IgD-negative memory B cell (primary cell): ENCODE measurements around the gene SZT2. TPM values are rescaled to one million over a fixed set of nuclear protein-coding genes. Genes with fewer than 3 reads are reported as not detected.

ENCODE experiments used
- H3K27ac Mint-ChIP-seq, 3 donors: one replicate each; pipeline ENCODE4 v1.8.0; 2020 to 2022; ENCODE audit warnings: mild to moderate bottlenecking in 3 of 3, mixed read lengths in 3 of 3, moderate library complexity in 1 of 3
- H3K27me3 Mint-ChIP-seq: one replicate; pipeline ENCODE4 v1.8.0; 2021; ENCODE audit warnings: mixed read lengths
- H3K36me3 Mint-ChIP-seq: one replicate; pipeline ENCODE4 v1.8.0; 2020; ENCODE audit warnings: mild to moderate bottlenecking, mixed read lengths
- H3K4me1 Mint-ChIP-seq, 3 donors: one replicate each; pipeline ENCODE4 v1.8.0; 2020 to 2022; ENCODE audit warnings: mixed read lengths in 3 of 3, mild to moderate bottlenecking in 1 of 3
- H3K4me3 Mint-ChIP-seq, 4 donors: one replicate each; pipeline ENCODE4 v1.8.0; 2020 to 2022; ENCODE audit warnings: mild to moderate bottlenecking in 4 of 4, mixed read lengths in 4 of 4, moderate library complexity in 3 of 4
- H3K9me3 Mint-ChIP-seq, 3 donors: one replicate each; pipeline ENCODE4 v1.8.0; 2020 to 2021; ENCODE audit warnings: mixed read lengths in 3 of 3, mild to moderate bottlenecking in 1 of 3
- polyA plus RNA-seq: library from polyadenylated mRNA; unstranded; fragments of 300-500 nt; fragmentation: Illumina TruSeq; gene quantifications from one replicate; pipeline ENCODE4 v1.2.3, GENCODE V29; 2021

SZT2 gene
- polyA plus RNA-seq, 1 donor from 2014 or later, result 8.0 TPM

DNA sequence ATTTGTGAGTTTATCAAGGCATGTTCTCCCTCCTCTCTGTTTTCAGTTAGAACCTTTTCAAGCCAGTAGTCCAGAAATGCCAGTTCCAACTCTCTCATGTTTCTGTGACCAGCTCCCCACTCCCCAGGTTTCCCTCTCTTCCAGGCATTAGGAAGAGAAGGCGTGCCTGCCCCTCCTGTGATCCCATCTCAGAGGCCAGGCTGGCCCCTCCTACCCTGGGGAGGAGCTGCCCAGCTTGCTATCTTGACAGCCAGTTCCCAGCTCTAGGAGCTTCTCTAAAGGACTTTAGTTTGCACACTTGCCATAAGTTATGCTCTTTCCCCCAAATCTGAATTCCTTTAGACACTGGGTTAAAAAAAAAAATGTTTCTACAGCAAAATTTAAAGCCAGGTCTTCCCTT, 55.1 kb downstream of the SZT2 start:
- no peaks in the 10 kb centered on the region for H3K4me1 Mint-ChIP-seq
- H3K27ac Mint-ChIP-seq, result no peak overlapping the region
- H3K36me3 Mint-ChIP-seq, result peaks cover 4% of the 10 kb centered on the region
- H3K4me3 Mint-ChIP-seq, result no peak overlapping the region
- H3K27me3 Mint-ChIP-seq, result no peaks in the 10 kb centered on the region
- no peaks in the 10 kb centered on the region for H3K9me3 Mint-ChIP-seq

DNA sequence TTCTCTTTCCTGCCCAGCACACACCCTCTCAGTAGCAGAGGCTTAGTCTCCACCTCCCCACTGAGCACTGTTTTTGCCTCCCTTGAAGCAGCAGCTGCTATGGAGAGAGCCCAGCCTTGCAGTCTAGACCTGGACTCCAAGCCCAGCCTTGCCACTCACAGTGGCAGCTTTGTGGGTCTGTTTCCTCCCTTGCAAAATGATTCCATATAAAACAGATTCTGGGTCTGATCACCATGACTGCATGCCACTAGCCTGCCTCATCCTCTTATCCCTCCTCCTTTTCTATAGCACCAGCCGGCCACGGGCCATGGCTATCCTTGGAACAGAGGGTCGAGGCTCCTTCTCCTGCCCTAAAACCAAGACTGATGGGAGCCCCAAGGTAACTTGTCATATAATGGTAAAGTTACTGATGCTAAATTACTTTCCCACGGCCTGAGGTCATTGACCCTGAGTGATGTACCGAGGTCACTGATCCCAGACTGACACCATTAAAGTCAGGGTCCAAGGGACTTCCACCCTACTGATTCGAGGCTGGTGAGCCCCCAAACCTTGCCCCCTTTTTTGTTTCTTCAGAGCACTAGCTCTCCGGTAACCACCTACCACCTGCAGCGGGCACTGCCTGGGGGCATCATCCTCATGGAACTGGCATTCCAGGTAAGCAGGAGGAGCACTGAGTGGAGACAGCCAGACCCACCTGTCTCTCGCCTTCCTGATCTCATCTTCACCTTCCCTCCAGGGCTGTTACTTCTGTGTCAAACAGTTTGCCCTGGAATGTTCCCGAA, 56.1 kb downstream of the SZT2 start:
- H3K36me3 Mint-ChIP-seq, result peaks cover 4% of the 10 kb centered on the region
- no peaks in the 10 kb centered on the region for H3K9me3 Mint-ChIP-seq
- no peaks in the 10 kb centered on the region for H3K27me3 Mint-ChIP-seq
- H3K4me3 Mint-ChIP-seq, result no peak overlapping the region
- H3K4me1 Mint-ChIP-seq, result no peaks in the 10 kb centered on the region
- H3K27ac Mint-ChIP-seq, result peak overlapping the region in 1 of 3 donors; percentile 81

DNA sequence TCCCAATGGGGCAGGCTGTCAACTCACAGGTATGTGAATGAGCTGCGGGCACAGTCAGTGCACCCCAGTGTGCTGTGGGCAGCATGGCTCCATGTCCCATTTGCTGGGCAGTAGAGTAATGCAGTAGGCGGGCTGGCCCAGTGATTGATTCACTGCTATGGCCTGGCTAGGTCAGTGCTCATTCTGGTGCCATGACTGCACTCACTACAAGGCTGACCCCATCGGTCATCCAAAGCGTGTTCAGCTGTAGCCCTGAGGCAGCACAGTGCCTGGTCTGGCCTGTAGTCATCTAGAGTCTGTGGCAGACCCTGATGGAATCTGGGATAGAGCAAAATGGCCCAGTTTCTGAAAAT, 56.7 kb downstream of the SZT2 start:
- peaks cover 4% of the 10 kb centered on the region for H3K36me3 Mint-ChIP-seq
- no peaks in the 10 kb centered on the region for H3K27me3 Mint-ChIP-seq
- no peak overlapping the region for H3K4me3 Mint-ChIP-seq
- peak overlapping the region in 1 of 3 donors; percentile 81 for H3K27ac Mint-ChIP-seq
- H3K4me1 Mint-ChIP-seq, result no peaks in the 10 kb centered on the region
- no peaks in the 10 kb centered on the region for H3K9me3 Mint-ChIP-seq

DNA sequence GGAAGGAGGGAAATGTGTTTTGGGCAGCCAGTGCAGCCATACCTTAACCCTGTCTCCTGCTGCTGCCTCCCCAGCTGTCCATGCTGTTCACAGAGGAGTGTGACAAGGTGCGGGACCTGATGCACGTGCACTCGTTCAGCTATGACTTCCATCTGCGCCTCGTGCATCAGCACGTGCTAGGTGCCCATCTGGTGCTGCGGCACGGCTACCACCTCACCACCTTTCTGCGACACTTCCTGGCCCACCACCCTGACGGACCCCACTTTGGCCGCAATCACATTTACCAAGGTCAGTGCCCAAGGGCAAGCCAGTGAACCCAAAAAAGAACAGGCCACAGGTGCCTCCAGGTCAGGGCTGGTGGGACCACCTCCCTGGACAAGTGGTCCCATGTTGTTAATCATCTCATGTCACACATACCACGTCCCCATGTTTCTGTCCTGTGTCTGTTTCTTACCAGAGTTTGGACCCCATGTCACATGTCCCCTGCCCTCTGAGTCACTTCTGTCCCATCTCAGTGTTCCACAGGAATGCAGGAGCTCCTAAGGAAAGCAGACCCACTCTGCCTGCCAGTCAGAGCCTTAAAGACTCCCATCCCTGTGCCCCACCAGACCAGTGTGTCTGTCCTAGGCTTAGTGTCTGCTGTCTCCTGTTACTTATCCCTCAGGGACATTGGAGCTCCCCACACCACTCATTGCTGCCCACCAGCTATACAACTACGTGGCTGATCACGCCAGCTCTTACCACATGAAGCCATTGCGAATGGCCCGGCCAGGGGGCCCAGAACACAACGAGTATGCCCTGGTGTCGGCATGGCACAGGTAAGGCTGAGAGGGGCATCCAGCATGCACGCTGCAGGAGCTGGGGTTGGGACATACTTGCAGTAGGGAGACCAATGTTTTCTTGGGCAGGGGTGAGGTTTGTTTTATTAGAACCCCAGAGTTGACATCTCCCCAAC, 57.5 kb downstream of the SZT2 start:
- H3K36me3 Mint-ChIP-seq, result peaks cover 4% of the 10 kb centered on the region
- peak overlapping the region in 1 of 3 donors; percentile 81 for H3K27ac Mint-ChIP-seq
- H3K27me3 Mint-ChIP-seq, result no peaks in the 10 kb centered on the region
- no peaks in the 10 kb centered on the region for H3K9me3 Mint-ChIP-seq
- no peaks in the 10 kb centered on the region for H3K4me1 Mint-ChIP-seq
- no peak overlapping the region for H3K4me3 Mint-ChIP-seq

DNA sequence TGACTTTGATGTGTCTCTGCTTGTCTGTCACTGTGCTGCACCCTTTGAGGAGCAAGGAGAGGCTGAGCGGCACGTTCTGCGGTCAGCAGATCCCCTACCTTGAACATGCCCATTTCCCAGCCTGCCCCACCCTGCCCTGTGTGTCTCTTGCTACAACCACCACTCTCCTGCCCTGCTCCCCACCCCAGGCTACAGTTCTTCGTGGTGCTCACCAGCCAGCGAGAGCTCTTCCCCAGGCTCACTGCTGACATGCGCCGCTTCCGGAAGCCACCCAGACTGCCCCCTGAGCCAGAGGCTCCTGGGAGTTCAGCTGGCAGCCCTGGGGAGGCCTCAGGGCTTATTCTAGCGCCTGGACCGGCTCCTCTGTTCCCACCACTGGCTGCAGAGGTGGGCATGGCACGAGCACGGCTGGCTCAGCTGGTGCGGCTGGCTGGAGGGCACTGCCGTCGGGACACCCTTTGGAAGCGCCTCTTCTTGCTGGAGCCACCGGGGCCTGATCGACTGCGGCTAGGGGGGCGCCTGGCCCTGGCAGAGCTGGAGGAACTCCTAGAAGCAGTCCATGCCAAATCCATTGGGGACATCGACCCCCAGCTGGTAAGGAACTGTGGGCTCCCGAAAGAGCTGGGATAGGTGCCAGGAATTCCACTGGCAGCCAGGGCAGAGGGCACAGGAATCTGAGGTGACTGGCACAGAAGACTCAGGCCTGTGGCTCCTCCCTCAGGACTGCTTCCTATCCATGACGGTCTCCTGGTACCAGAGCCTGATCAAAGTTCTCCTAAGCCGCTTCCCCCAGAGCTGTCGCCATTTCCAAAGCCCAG, 58.4 kb downstream of the SZT2 start:
- Mint-ChIP-seq H3K27me3 (no peaks in the 10 kb centered on the region), H3K27ac (no peak overlapping the region), H3K4me3 (no peak overlapping the region), H3K4me1 (peaks cover 0 to 7% (median 5%) of the 10 kb centered on the region in 3 donors), H3K36me3 (peaks cover 4% of the 10 kb centered on the region), H3K9me3 (no peaks in the 10 kb centered on the region)

DNA sequence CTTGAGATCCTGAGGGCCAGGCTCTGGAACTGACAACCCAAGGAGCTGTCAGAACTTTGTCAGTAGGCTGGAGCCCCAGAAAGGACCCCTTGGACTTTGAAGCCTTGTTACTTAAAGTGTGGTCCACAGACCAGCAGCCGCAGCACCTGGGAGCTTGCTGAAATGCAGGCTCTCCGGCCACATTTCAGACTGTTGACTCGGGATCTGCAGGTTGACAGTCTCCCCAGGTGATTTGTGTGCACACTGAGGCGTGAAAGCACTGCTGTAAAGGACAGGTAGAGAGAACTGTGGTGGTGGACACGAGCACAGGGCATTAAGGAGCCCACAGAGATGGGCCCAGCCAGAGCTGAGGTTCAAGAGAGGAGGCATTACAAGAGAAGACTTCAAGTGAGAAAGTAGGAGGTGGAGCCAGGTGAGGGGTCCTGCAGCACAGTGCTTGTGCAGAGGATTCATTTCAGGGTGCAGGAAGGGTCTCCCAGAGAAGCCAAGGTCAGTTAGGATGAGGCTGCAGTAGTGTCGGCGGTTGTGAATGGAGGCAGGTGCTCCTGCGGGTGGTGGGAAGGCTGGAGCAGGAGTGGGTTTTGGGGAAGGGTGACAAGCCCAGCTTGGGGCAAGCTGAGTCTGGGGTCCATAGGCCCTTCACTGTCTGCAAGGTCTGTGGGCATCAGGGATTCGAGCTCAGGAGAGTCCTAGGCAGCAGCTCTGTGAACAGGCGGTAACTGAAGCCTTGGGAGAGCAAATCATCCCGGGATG, 59.4 kb downstream of the SZT2 start:
- H3K36me3 Mint-ChIP-seq, result peaks cover 4% of the 10 kb centered on the region
- no peaks in the 10 kb centered on the region for H3K9me3 Mint-ChIP-seq
- peaks cover under 1 to 7% (median 7%) of the 10 kb centered on the region in 3 donors for H3K4me1 Mint-ChIP-seq
- peak overlapping the region in 2 of 3 donors; percentile 7 to 64 for H3K27ac Mint-ChIP-seq
- H3K4me3 Mint-ChIP-seq, result peak overlapping the region in 1 of 4 donors; percentile 28
- no peaks in the 10 kb centered on the region for H3K27me3 Mint-ChIP-seq

DNA sequence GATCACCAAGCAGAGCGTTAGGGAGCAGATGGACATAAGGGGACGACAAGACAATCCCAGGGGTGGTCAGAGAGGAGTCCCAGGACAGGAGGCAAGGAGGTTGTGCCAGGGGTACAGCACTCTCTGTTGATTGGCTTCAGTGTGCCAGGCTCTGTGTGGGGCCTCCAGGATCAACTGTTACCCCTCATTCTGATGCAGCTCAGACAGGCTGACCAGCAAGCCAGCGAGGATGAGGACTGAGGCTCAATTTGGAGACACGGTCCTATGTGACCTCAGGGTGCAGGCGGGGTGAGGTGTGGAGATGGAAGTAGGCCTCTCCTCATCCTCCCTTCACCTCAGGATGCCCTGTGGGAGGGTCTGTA, 60.0 kb downstream of the SZT2 start:
- Mint-ChIP-seq H3K27me3 (no peaks in the 10 kb centered on the region), H3K4me3 (peak overlapping the region in 1 of 4 donors; percentile 56), H3K4me1 (peaks cover 6 to 12% (median 12%) of the 10 kb centered on the region in 3 donors), H3K27ac (no peak overlapping the region), H3K36me3 (peaks cover 4% of the 10 kb centered on the region), H3K9me3 (no peaks in the 10 kb centered on the region)

DNA sequence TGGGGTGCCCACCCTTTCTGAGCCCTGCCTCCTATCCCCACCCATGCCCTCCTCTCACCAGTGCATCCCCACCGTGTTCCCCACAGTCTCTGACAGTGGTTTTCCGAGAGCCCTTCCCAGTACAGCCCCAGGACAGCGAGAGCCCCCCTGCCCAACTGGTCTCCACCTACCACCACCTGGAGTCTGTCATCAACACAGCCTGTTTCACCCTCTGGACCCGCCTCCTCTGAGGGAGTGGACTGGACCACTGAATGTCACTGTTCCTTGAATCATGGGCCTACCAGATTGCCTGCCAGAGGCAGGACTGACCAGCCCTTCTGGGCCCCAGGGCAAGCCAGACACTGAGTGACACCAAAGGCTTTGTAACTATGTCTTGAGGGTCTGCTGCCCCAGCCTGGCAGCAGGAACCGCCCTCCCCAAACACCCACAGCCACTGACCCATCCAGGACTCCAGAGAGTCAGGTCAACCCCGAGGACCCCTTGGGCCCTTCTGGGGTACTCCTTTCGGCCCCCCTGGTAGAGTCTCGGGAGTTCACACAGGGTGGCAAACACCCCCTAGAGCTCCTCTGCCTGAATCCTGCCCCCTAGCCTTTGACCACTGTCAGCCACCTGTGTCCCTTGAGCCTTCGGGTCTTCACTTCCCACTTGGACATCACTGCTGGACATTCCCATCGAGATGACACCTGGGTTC, 60.7 kb downstream of the SZT2 start:
- H3K36me3 Mint-ChIP-seq, result peaks cover 3% of the 10 kb centered on the region
- peaks cover 6 to 12% (median 12%) of the 10 kb centered on the region in 3 donors for H3K4me1 Mint-ChIP-seq
- no peaks in the 10 kb centered on the region for H3K9me3 Mint-ChIP-seq
- no peaks in the 10 kb centered on the region for H3K27me3 Mint-ChIP-seq
- H3K27ac Mint-ChIP-seq, result peak overlapping the region; percentile 25 to 53 (median 43)
- H3K4me3 Mint-ChIP-seq, result peak overlapping the region in 3 of 4 donors; percentile 23 to 71 (median 56)

DNA sequence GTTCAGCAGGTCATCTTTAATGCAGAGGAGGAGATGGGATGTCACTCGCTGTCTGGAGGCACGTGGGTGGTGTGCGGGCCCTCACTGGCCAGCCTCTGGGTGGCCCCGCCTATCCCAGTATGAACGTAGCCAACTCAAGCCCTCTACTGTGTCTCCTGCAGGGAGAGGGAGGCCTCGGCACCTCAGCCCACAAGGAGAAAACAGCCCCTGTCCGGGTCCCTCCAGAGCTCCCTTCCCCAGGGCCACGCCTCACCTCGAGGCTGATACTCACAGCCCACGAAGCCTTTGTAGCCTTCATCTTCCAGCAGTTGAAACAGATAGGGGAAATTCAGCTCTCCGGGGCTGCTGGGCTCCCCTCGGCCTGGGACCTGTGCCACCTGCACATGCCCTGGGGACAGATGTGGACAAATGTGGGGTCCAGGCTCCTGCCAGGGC, 61.5 kb downstream of the SZT2 start:
- Mint-ChIP-seq H3K4me1 (peaks cover 6 to 12% (median 12%) of the 10 kb centered on the region in 3 donors), H3K27ac (peak overlapping the region; percentile 25 to 53 (median 43)), H3K9me3 (no peaks in the 10 kb centered on the region), H3K27me3 (no peaks in the 10 kb centered on the region), H3K36me3 (no peaks in the 10 kb centered on the region), H3K4me3 (peak overlapping the region in 1 of 4 donors; percentile 56)

DNA sequence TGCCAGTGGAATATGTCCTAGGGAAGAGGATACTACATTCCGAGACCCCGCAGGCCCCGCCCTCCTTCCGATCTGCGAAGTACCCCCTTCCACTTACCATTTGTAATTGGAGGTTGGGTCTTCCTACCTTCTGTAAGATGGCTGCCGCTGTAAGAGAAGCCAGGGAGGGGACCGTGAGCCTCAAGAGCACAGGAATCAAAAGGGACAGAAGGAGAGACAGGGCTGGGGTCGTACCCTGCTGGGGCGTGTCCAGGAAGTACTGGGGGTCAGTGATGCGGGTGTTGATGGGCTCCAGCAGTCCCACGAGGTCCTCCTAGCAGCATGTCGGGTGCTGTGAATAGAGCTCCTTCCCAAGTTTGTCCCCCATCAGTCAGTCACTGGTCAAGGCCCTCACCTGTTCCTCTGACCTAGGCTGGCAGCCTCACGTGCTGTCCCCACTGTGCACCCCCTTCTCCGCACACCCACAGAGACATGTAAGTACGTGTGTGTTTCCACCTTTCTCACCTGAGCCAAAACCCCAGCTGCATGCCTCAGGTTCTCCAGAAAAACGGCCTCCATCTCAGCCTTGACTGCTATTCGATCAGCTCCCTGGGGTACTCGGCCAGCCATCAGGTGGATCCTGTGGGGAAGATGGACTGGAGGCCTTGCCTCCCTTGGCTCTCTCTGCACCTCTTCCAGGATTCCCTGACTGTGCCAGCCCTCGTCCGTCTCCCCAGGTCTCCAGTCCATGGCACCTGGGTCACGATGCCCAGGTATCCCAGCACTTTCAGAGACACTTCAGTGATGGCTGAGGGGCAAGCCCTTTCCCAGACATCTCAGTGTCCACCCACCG, 62.2 kb downstream of the SZT2 start:
- Mint-ChIP-seq H3K27me3 (peaks cover 3% of the 10 kb centered on the region), H3K4me1 (peaks cover 6 to 12% (median 12%) of the 10 kb centered on the region in 3 donors), H3K36me3 (no peaks in the 10 kb centered on the region), H3K9me3 (no peaks in the 10 kb centered on the region), H3K4me3 (peak overlapping the region in 3 of 4 donors; percentile 44 to 83 (median 56)), H3K27ac (peak overlapping the region in 1 of 3 donors; percentile 89)

DNA sequence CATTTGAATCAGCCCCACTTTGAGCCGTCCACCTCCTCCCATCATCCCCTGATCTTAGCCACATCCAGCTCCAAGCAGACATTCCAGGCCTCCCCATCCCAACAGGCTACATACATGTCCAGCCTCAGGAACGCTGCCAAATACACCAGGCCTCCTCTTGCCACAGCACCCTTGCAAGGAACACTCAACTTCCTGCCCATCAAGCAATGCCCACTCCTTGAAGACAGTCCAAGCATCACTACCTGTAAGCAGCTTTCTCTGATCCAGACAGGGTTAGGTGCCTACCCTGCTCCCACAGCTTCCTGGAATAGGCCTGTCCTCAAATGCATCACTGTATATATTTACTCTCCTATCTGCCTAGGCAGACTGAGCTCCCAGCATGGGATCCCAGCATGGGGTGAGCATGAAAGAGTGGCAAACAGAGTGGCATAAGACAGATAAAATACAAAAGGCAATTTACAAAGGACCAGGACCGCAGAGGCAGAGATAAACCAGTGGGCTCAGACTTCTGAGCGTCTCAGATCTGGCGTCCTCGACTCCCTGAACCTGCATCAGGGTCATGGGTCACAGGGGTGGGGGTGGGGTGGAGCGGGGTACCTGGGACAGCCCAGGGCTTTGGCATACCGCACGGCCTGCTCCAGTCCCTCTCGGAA, 63.2 kb downstream of the SZT2 start:
- Mint-ChIP-seq H3K27me3 (peaks cover 7% of the 10 kb centered on the region), H3K36me3 (no peaks in the 10 kb centered on the region), H3K4me1 (peaks cover 6 to 12% (median 12%) of the 10 kb centered on the region in 3 donors), H3K9me3 (no peaks in the 10 kb centered on the region), H3K27ac (peak overlapping the region; percentile 28 to 89 (median 43)), H3K4me3 (peak overlapping the region; percentile 56 to 90 (median 80))

DNA sequence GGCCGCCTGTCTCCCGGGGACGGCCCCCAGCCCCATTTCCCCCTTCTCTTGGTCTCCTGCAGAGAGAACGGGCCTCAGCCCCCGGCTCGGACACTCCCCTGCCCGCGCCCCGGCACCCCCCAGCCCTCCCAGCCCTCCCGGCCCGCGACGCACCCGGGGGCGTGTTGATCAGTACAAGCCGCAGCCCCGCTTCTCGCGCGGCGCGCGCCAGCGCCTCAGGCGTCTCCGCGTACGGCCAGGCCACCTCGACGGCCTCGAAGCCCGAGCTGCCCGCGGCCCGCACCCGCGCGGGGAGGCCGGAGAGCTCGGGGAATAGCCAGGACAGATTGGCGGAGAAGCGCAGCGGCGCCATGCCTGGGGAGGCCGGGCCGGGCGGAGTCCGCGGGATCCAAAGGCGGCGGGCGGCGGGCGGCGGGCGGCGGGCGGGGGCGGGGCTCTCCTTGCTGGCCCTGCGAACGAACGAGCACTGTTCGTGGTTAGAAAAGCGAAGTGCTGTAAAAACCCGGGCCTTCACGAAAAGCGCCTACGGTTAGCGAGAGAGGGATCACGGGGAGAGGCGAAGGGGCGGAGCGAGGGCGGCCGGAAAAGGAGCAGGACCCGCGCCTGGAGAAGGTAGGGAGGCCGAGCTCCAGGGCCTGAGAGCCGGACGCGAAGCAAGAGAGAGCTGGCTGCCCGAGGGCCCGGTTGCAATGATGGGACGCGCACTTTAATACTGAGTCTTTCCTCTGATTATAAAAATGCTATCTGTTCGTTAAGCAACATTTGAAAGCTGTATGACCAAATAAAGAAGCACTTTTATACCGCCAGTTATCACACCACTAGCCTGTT, 64.0 kb downstream of the SZT2 start, which contains the start of gene HYI:
Gene HYI (minus strand): TSS at position 490 of the 828 bp plus-strand sequence. CDS start 138 bp downstream, at position 352.
- Mint-ChIP-seq H3K36me3 (peaks cover 3% of the 10 kb centered on the region), H3K4me3 (peak within 1 kb of the TSS; percentile 91 to 98 (median 94)), H3K4me1 (peaks cover 6 to 12% (median 12%) of the 10 kb centered on the region in 3 donors), H3K9me3 (no peaks in the 10 kb centered on the region), H3K27ac (peak within 1 kb of the TSS; percentile 51 to 90 (median 68)), H3K27me3 (peaks cover 8% of the 10 kb centered on the region)
